GM12878 (cell line): Measurements from ENCODE around the gene PLEKHH2. TPM values are rescaled to one million over a fixed set of nuclear protein-coding genes. Genes with fewer than 3 reads are reported as not detected.

Experiments used
- ATAC-seq: fragments of 200-7000 bp; cut with Tn5 transposase; 3 replicates; pipeline ENCODE4 v1.9.1; 2020; ENCODE audit warnings: mild to moderate bottlenecking, moderate library complexity
- BruUV-seq: library from RNA; stranded (reverse); fragments of 400-500 nt; replicated peaks from 2 replicates; lab custom pipeline; 2021; lab: Mats Ljungman, UMichigan
- CTCF ChIA-PET: fragments of 300-600 bp; sonication (Branson Sonifier 250); formaldehyde crosslinking; extraction: SDS; loops from one replicate; lab custom pipeline; 2021; ENCODE audit warnings: inconsistent platforms; lab: Yijun Ruan, JAX
- POLR2A ChIA-PET: fragments of 350-600 bp; formaldehyde crosslinking; extraction: SDS; loops from one replicate; lab custom pipeline; 2021; ENCODE audit warnings: inconsistent platforms; lab: Charles Lee
- RAD21 ChIA-PET: fragments of 300-600 bp; sonication (Branson Sonifier 250); formaldehyde crosslinking; loops from one replicate; lab custom pipeline; 2023; ENCODE audit warnings: antibody characterized with exemption; ENCODE audit not compliant: unreplicated experiment; lab: Charles Lee
- SMC1A ChIA-PET: fragments of 300-600 bp; sonication (Branson Sonifier 250); formaldehyde crosslinking; loops from one replicate; lab custom pipeline; 2023; ENCODE audit not compliant: unreplicated experiment, uncharacterized antibody; lab: Charles Lee
- DNase-seq: peaks from one replicate; pipeline ENCODE4 v3.0.0-alpha.2; 2011; ENCODE audit warnings: low read depth, low spot score
- FAIRE-seq: peaks from 3 replicates; lab custom pipeline; 2011; peaks lifted over from hg19 to GRCh38; lab: Jason Lieb, UNC
- H2AFZ ChIP-seq: 2 replicates; pipeline ENCODE4 v1.6.0; 2011; ENCODE audit warnings: low read depth, low read length, control low read depth; ENCODE audit not compliant: control insufficient read depth
- H3K27ac ChIP-seq: 2 replicates; pipeline ENCODE4 v1.5.1; 2011; ENCODE audit warnings: control low read depth; ENCODE audit not compliant: control insufficient read depth, insufficient read depth
- H3K27me3 ChIP-seq, 2 experiments: replicated peaks in 1 of 2; 2 replicates each; pipeline versions ENCODE4 v1.6.0 to v1.6.1; 2011; ENCODE audit warnings: low read length in 1 of 2; ENCODE audit not compliant: control insufficient read depth in 2 of 2, insufficient read depth in 2 of 2
- H3K36me3 ChIP-seq, 2 experiments: 2 replicates each; pipeline ENCODE4 v1.5.1; 2011; ENCODE audit warnings: low read length in 1 of 2; ENCODE audit not compliant: control insufficient read depth in 2 of 2, insufficient read depth in 2 of 2
- H3K4me1 ChIP-seq: 2 replicates; pipeline ENCODE4 v1.6.1; 2011; ENCODE audit warnings: mild to moderate bottlenecking, low read length, moderate library complexity, mixed read lengths; ENCODE audit not compliant: control insufficient read depth, insufficient read depth
- H3K4me2 ChIP-seq: 2 replicates; pipeline ENCODE4 v1.6.0; 2011; ENCODE audit warnings: control low read depth; ENCODE audit not compliant: control insufficient read depth, insufficient read depth
- H3K4me3 ChIP-seq: fragments of 200-600 bp; sonication (generic); 2 replicates; pipeline ENCODE4 v1.5.1; 2016
- H3K79me2 ChIP-seq: 2 replicates; pipeline ENCODE4 v1.6.0; 2011; ENCODE audit warnings: low read length; ENCODE audit not compliant: control insufficient read depth, insufficient read depth
- H3K9ac ChIP-seq: 2 replicates; pipeline ENCODE4 v1.8.0; 2011; ENCODE audit warnings: low read length, control low read depth, mixed read lengths; ENCODE audit not compliant: control insufficient read depth, insufficient read depth
- H3K9me3 ChIP-seq: replicated peaks from 3 replicates; pipeline ENCODE4 v1.5.1; 2011; ENCODE audit warnings: mild to moderate bottlenecking, low read length; ENCODE audit not compliant: control insufficient read depth, insufficient read depth
- H4K20me1 ChIP-seq: 2 replicates; pipeline ENCODE4 v1.6.0; 2011; ENCODE audit not compliant: control insufficient read depth, insufficient read depth
- ATF7 ChIP-seq: fragments of 450-650 bp; IDR thresholded peaks from 2 replicates; pipeline ENCODE4 v1.6.1; 2016; ENCODE audit warnings: low read depth, mild to moderate bottlenecking
- BACH1 ChIP-seq: fragments of 450-650 bp; IDR thresholded peaks from 2 replicates; pipeline ENCODE4 v1.6.1; 2017; ENCODE audit warnings: mild to moderate bottlenecking, borderline replicate concordance
- BHLHE40 ChIP-seq, 2 experiments: fragments of 450-650 bp in 1 of 2; IDR thresholded peaks; 2 replicates each; pipeline ENCODE4 v1.6.1; 2011 to 2017; ENCODE audit warnings: low read depth in 2 of 2, borderline replicate concordance in 1 of 2, improper control_type of control experiment in 1 of 2, low read length in 1 of 2, mild to moderate bottlenecking in 1 of 2
- CBFB ChIP-seq: IDR thresholded peaks from 2 replicates; pipeline ENCODE4 v1.6.1; 2016; ENCODE audit warnings: antibody characterized with exemption, low read depth
- NR2C2 ChIP-seq: IDR thresholded peaks from 2 replicates; pipeline ENCODE4 v1.6.1; 2011; ENCODE audit warnings: borderline replicate concordance, low read depth; ENCODE audit not compliant: control insufficient read depth, insufficient read length
- RB1 ChIP-seq: fragments of 450-650 bp; formaldehyde crosslinking; IDR thresholded peaks from 2 replicates; pipeline ENCODE4 v1.6.1; 2017; ENCODE audit warnings: mild to moderate bottlenecking, borderline replicate concordance
- RELA ChIP-seq: fragments of 450-650 bp; IDR thresholded peaks from 2 replicates; pipeline ENCODE4 v1.8.0; 2014; ENCODE audit warnings: borderline replicate concordance; ENCODE audit not compliant: partially characterized antibody
- RFX5 ChIP-seq: IDR thresholded peaks from 2 replicates; pipeline ENCODE4 v1.6.1; 2011; ENCODE audit warnings: low read depth, low read length, improper control_type of control experiment
- SMC3 ChIP-seq: IDR thresholded peaks from 2 replicates; pipeline ENCODE4 v1.6.1; 2011; ENCODE audit warnings: low read length, improper control_type of control experiment, borderline replicate concordance
- STAT1 ChIP-seq: fragments of 450-650 bp; conservative IDR thresholded peaks from 2 replicates; pipeline ENCODE4 v1.6.1; 2014; ENCODE audit warnings: antibody characterized with exemption, mild to moderate bottlenecking
- STAT3 ChIP-seq: IDR thresholded peaks from 2 replicates; pipeline ENCODE4 v1.6.1; 2011; ENCODE audit warnings: low read depth, low read length, improper control_type of control experiment
- ZNF217 ChIP-seq: fragments of 450-650 bp; IDR thresholded peaks from 2 replicates; pipeline ENCODE4 v1.6.1; 2017; ENCODE audit warnings: antibody characterized with exemption, mild to moderate bottlenecking
- WGBS: methylation state at CpG from one replicate; pipeline ENCODE4 v1.1.6; 2016; ENCODE audit warnings: low lambda C conversion rate; ENCODE audit not compliant: insufficient replicate concordance, insufficient coverage; ENCODE audit errors: missing lambda C conversion rate; 5-methylcytosine and 5-hydroxymethylcytosine counted together
- in situ Hi-C: fragments of 300-500 bp; cut with MboI; formaldehyde crosslinking; loops from 9 replicates; pipeline ENCODE4 v1.14.3; 2018; ENCODE audit warnings: mixed read lengths
- intact Hi-C: fragments of 100-400 bp; cut with micrococcal nuclease; formaldehyde crosslinking; loops from one replicate; pipeline ENCODE4 v1.14.2; 2022; ENCODE audit not compliant: unreplicated experiment
- polyA plus RNA-seq, 11 experiments: library from polyadenylated mRNA; depleted of rRNA in 4 of 11; unstranded in 6 of 11; stranded (reverse) in 5 of 11; fragments of >200 nt; fragmentation: Nextera tagmentation in 4 of 11; fragmentation: Illumina TruSeq in 1 of 11; extraction: Ambion mirVana in 4 of 11; extraction: Trizol in 1 of 11; gene quantifications; 1 replicate in 1 of 11; 2 replicates in 10 of 11; pipeline versions ENCODE4 v1.2.1 to v1.2.3, GENCODE V29; 2011 to 2016; ENCODE audit warnings: inconsistent platforms in 2 of 11, missing spikeins in 2 of 11, low read depth in 1 of 11
- total RNA-seq, 4 experiments: library from RNA; depleted of rRNA in 3 of 4; stranded (reverse); fragments of >200 nt in 3 of 4; fragmentation: Illumina TruSeq in 1 of 4; extraction: Trizol in 1 of 4; gene quantifications; 2 replicates each; pipeline versions ENCODE4 v1.2.1 to v1.2.3, GENCODE V29; 2013 to 2021
- TF ChIP-seq, protein P1 (sequence below): fragments of 450-650 bp; IDR thresholded peaks from 2 replicates; pipeline ENCODE4 v1.6.1; 2014; ENCODE audit warnings: mild to moderate bottlenecking
- TF ChIP-seq, protein P2 (sequence below): IDR thresholded peaks from 2 replicates; pipeline ENCODE4 v1.6.1; 2012; ENCODE audit warnings: low read depth, low read length, improper control_type of control experiment
- TF ChIP-seq, protein P3 (sequence below): fragments of 150-350 bp; IDR thresholded peaks from 2 replicates; pipeline ENCODE4 v1.6.1; 2014; ENCODE audit warnings: mild to moderate bottlenecking, low read depth, low read length
- TF ChIP-seq, protein P4 (sequence below), 3 experiments: IDR thresholded peaks in 2 of 3; conservative IDR thresholded peaks in 1 of 3; 2 replicates each; pipeline ENCODE4 v1.5.1; 2011; ENCODE audit warnings: low read depth in 3 of 3, low read length in 3 of 3, mild to moderate bottlenecking in 3 of 3, control low read depth in 2 of 3, moderate library complexity in 2 of 3, inconsistent platforms in 1 of 3, mixed read lengths in 1 of 3; ENCODE audit not compliant: control insufficient read depth in 2 of 3, insufficient read depth in 1 of 3; ENCODE audit errors: extremely low read depth in 1 of 3
- TF ChIP-seq, protein P5 (sequence below): fragments of 450-650 bp; IDR thresholded peaks from 2 replicates; pipeline ENCODE4 v1.6.1; 2017; ENCODE audit warnings: low read depth, mild to moderate bottlenecking, moderate library complexity
- TF ChIP-seq, protein P6 (sequence below): fragments of 450-650 bp; IDR thresholded peaks from 2 replicates; pipeline ENCODE4 v1.6.1; 2016; ENCODE audit warnings: mild to moderate bottlenecking

PLEKHH2 gene
- total and polyA plus RNA-seq, 10 of the 15 experiments (the other 5 are each of a cell fraction or from before 2014, with no cell fraction given): not detected

DNA sequence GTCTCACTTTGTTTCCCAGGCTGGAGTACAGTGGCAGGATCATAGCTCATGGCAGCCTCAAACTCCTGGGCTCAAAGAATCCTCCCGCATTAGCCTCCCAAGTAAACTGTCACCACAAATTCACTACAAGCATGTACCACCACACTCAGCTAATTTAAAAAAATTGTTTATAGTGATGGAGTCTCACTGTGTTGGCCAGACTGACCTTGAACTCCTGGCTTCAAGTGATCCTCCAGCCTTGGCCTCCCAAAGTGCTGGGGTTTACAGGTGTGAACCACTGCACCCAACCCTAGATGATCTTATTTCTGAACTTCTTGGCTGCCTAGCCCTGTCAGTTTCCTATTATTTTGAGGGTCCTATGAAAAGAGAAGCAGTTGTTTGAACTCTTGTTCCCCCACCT is 151.6 kb downstream of the PLEKHH2 start:
- intact Hi-C loops: no loop called here
- Histone ChIP-seq H3K27me3 (no peaks in the 10 kb centered on the region), H3K4me1 (no peaks in the 10 kb centered on the region), H3K9ac (no peak overlapping the region), H3K9me3 (no peaks in the 10 kb centered on the region), H3K4me3 (no peak overlapping the region), H3K36me3 (0 out of 4 replicates have a peak, but pooled peaks cover 0 to 3% of the 10 kb centered on the region in 2 experiments), H3K4me2 (no peak overlapping the region), H3K27ac (no peak overlapping the region), H4K20me1 (no peaks in the 10 kb centered on the region), H2AFZ (no peak overlapping the region), H3K79me2 (no peaks in the 10 kb centered on the region)
- no peak for ATAC-seq
- in situ Hi-C loops: no loop called here
- POLR2A ChIA-PET: no interaction called here
- CTCF ChIA-PET: no interaction called here
- RAD21 ChIA-PET: no interaction called here
- DNase-seq: no peak
- no peak for FAIRE-seq
- WGBS: 100% methylated on average over 1 of the region's 1 CpG
- no TSS peak for BruUV-seq
- SMC1A ChIA-PET: interaction anchor here (0.7 kb wide), 1 partner anchor 12 kb away, joined by 3 read pairs; no protein-coding TSS in a partner anchor
- TF ChIP-seq, protein P1, sequence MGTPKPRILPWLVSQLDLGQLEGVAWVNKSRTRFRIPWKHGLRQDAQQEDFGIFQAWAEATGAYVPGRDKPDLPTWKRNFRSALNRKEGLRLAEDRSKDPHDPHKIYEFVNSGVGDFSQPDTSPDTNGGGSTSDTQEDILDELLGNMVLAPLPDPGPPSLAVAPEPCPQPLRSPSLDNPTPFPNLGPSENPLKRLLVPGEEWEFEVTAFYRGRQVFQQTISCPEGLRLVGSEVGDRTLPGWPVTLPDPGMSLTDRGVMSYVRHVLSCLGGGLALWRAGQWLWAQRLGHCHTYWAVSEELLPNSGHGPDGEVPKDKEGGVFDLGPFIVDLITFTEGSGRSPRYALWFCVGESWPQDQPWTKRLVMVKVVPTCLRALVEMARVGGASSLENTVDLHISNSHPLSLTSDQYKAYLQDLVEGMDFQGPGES: no peak
- TF ChIP-seq, protein P2, sequence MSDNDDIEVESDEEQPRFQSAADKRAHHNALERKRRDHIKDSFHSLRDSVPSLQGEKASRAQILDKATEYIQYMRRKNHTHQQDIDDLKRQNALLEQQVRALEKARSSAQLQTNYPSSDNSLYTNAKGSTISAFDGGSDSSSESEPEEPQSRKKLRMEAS: no peak
- TF ChIP-seq, protein P3, sequence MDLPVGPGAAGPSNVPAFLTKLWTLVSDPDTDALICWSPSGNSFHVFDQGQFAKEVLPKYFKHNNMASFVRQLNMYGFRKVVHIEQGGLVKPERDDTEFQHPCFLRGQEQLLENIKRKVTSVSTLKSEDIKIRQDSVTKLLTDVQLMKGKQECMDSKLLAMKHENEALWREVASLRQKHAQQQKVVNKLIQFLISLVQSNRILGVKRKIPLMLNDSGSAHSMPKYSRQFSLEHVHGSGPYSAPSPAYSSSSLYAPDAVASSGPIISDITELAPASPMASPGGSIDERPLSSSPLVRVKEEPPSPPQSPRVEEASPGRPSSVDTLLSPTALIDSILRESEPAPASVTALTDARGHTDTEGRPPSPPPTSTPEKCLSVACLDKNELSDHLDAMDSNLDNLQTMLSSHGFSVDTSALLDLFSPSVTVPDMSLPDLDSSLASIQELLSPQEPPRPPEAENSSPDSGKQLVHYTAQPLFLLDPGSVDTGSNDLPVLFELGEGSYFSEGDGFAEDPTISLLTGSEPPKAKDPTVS: no peak
- TF ChIP-seq ATF7 (no peak), BHLHE40 (IDR thresholded peaks at IDR 0.05; ENCODE audit: borderline replicate concordance in 1 of 2, low read depth in 2 of 2, low read length in 1 of 2) (no peak), STAT1 (no peak), RFX5 (no peak), BACH1 (no peak), CBFB (no peak), RELA (no peak), NR2C2 (no peak), STAT3 (no peak), ZNF217 (no peak), SMC3 (no peak), RB1 (no peak)
- TF ChIP-seq, protein P4, sequence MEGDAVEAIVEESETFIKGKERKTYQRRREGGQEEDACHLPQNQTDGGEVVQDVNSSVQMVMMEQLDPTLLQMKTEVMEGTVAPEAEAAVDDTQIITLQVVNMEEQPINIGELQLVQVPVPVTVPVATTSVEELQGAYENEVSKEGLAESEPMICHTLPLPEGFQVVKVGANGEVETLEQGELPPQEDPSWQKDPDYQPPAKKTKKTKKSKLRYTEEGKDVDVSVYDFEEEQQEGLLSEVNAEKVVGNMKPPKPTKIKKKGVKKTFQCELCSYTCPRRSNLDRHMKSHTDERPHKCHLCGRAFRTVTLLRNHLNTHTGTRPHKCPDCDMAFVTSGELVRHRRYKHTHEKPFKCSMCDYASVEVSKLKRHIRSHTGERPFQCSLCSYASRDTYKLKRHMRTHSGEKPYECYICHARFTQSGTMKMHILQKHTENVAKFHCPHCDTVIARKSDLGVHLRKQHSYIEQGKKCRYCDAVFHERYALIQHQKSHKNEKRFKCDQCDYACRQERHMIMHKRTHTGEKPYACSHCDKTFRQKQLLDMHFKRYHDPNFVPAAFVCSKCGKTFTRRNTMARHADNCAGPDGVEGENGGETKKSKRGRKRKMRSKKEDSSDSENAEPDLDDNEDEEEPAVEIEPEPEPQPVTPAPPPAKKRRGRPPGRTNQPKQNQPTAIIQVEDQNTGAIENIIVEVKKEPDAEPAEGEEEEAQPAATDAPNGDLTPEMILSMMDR (IDR thresholded peaks at IDR 0.05 in 2 of 3, conservative IDR thresholded peaks at IDR 0.05 in 1 of 3; ENCODE audit: control insufficient read depth in 2 of 3, extremely low read depth in 1 of 3, insufficient read depth in 1 of 3, low read depth in 3 of 3, low read length in 3 of 3): no peak
- TF ChIP-seq, protein P5, sequence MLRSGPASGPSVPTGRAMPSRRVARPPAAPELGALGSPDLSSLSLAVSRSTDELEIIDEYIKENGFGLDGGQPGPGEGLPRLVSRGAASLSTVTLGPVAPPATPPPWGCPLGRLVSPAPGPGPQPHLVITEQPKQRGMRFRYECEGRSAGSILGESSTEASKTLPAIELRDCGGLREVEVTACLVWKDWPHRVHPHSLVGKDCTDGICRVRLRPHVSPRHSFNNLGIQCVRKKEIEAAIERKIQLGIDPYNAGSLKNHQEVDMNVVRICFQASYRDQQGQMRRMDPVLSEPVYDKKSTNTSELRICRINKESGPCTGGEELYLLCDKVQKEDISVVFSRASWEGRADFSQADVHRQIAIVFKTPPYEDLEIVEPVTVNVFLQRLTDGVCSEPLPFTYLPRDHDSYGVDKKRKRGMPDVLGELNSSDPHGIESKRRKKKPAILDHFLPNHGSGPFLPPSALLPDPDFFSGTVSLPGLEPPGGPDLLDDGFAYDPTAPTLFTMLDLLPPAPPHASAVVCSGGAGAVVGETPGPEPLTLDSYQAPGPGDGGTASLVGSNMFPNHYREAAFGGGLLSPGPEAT: no peak
- TF ChIP-seq, protein P6, sequence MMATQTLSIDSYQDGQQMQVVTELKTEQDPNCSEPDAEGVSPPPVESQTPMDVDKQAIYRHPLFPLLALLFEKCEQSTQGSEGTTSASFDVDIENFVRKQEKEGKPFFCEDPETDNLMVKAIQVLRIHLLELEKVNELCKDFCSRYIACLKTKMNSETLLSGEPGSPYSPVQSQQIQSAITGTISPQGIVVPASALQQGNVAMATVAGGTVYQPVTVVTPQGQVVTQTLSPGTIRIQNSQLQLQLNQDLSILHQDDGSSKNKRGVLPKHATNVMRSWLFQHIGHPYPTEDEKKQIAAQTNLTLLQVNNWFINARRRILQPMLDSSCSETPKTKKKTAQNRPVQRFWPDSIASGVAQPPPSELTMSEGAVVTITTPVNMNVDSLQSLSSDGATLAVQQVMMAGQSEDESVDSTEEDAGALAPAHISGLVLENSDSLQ: no peak
